ENCODE measurements around the gene MZT2B. TPM values are rescaled to one million over a fixed set of nuclear protein-coding genes. Genes with fewer than 3 reads are reported as not detected.
"Not testable (repeated sequence)": the region's sequence is repeated elsewhere in the genome, so short reads cannot be mapped to it uniquely, and the experiment has no call there.

MZT2B gene, protein sequence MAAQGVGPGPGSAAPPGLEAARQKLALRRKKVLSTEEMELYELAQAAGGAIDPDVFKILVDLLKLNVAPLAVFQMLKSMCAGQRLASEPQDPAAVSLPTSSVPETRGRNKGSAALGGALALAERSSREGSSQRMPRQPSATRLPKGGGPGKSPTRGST
- polyA plus RNA-seq (2012; rRNA removed), result 168 and 222 TPM in 2 replicates
- polyA plus RNA-seq (2012; cell fraction: cytosol; rRNA removed), result 121 and 155 TPM in 2 replicates
- 55.3 and 95.6 TPM in 2 replicates for polyA plus RNA-seq (2012; cell fraction: nucleus; rRNA removed)

DNA sequence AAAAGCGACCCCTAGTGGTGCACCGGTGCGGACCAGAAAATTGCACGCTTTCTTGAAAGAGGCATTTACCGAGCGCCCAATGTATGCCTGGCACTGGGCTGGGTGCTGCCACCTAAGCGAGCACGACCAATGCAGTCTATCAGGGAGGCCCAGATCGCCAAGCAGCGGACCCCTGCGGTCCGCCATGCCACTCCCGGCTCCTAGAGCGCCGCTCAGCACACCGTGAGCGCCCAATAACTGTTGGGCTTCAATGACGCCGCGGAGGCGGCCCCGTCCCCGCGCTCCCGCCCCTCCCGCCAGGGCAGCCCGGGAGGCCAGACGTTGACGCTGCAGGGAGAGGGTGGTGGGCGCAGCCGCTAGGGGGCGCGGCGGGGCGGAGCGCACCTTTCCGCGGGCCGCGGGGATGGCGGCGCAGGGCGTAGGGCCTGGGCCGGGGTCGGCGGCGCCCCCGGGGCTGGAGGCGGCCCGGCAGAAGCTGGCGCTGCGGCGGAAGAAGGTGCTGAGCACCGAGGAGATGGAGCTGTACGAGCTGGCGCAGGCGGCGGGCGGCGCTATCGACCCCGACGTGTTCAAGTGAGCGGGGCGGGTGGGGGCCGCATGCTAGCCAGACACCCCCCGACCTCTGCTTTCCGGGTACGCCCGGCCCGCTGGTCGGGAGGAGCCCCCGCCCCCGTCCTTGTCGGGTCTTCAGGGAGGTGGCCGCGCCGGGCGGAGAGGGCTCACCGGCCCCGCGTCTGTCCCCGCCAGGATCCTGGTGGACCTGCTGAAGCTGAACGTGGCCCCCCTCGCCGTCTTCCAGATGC, at the start of gene MZT2B:
Gene MZT2B (plus strand): TSS at position 383 of the 803 bp plus-strand sequence. CDS start 21 bp downstream, at position 404.
- peaks cover 0 to 25% of the 10 kb centered on the region in 2 experiments; a peak in 2 of 4 replicates for H3K4me1 ChIP-seq (ENCODE audit: control insufficient read depth in 1 of 2, insufficient read depth in 2 of 2, low read depth in 1 of 2, low read length in 1 of 2)
- H3K27me3 ChIP-seq (ENCODE audit: insufficient read depth); H3K9me3 ChIP-seq; H2AFZ ChIP-seq (ENCODE audit: low read depth); H4K20me1 ChIP-seq (ENCODE audit: insufficient read depth); H3K9me2 ChIP-seq; H3F3A ChIP-seq (replicated peaks; ENCODE audit: insufficient read depth); H3K36me3 ChIP-seq (replicated peaks in 1 of 2; ENCODE audit: control insufficient read depth in 1 of 2, insufficient read depth in 2 of 2, low read length in 1 of 2): not testable (repeated sequence)
- H3K27ac ChIP-seq (ENCODE audit: low read depth in 2 of 2, low read length in 1 of 2), result peak within 1 kb of the TSS; percentile 52 to 92
- POLR2A ChIA-PET, result interaction anchor here (0.8 to 2.4 kb wide), 6 partner anchors 25 to 252 kb away, joined by 3 to 14 read pairs (median 4); partner anchors contain the start of gene IMP4
- peak within 1 kb of the TSS; percentile 92 to 95 for H3K4me3 ChIP-seq (ENCODE audit: low read depth in 2 of 2, low read length in 1 of 2)
- DNase-seq, result peak; percentile 93
- WGBS (ENCODE audit: low lambda C conversion rate), result 0% methylated on average over 7 of the region's 86 CpGs
- H3K9ac ChIP-seq, result peak within 1 kb of the TSS; percentile 85
- CTCF ChIA-PET, result interaction anchor here (0.8 to 11.1 kb wide), 14 partner anchors 37 to 259 kb away, joined by 3 to 113 read pairs (median 4); partner anchors contain the start of genes CCDC74B and IMP4
- TF ChIP-seq, protein P1, sequence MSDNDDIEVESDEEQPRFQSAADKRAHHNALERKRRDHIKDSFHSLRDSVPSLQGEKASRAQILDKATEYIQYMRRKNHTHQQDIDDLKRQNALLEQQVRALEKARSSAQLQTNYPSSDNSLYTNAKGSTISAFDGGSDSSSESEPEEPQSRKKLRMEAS (IDR thresholded peaks at IDR 0.05; ENCODE audit: low read depth), result peak; percentile 54
- TF ChIP-seq POLR2AphosphoS5 (IDR thresholded peaks at IDR 0.05; ENCODE audit: low read depth, low read length) (peak; percentile 65; the same call in 1 of the 2 replicates), FOXJ3 (CRISPR knock-in tag; IDR thresholded peaks at IDR 0.05) (0 out of 2 replicates have a peak, but pooled peaks have one; percentile 29), TAF1 (IDR thresholded peaks at IDR 0.05; ENCODE audit: borderline replicate concordance, low read depth, low read length) (peak; percentile 35; the same call in 1 of the 2 replicates), SMC3 (IDR thresholded peaks at IDR 0.05; ENCODE audit: low read depth, low read length) (peak; percentile 62), RAD21 (IDR thresholded peaks at IDR 0.05; ENCODE audit: low read length) (peak; percentile 49), YY1 (IDR thresholded peaks at IDR 0.05; ENCODE audit: low read depth) (0 out of 2 replicates have a peak, but pooled peaks have one; percentile 61)
- TF ChIP-seq, protein P2, sequence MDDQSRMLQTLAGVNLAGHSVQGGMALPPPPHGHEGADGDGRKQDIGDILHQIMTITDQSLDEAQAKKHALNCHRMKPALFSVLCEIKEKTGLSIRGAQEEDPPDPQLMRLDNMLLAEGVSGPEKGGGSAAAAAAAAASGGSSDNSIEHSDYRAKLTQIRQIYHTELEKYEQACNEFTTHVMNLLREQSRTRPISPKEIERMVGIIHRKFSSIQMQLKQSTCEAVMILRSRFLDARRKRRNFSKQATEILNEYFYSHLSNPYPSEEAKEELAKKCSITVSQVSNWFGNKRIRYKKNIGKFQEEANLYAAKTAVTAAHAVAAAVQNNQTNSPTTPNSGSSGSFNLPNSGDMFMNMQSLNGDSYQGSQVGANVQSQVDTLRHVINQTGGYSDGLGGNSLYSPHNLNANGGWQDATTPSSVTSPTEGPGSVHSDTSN (IDR thresholded peaks at IDR 0.05), result 0 out of 2 replicates have a peak, but pooled peaks have one; percentile 11
- TF ChIP-seq, protein P3, sequence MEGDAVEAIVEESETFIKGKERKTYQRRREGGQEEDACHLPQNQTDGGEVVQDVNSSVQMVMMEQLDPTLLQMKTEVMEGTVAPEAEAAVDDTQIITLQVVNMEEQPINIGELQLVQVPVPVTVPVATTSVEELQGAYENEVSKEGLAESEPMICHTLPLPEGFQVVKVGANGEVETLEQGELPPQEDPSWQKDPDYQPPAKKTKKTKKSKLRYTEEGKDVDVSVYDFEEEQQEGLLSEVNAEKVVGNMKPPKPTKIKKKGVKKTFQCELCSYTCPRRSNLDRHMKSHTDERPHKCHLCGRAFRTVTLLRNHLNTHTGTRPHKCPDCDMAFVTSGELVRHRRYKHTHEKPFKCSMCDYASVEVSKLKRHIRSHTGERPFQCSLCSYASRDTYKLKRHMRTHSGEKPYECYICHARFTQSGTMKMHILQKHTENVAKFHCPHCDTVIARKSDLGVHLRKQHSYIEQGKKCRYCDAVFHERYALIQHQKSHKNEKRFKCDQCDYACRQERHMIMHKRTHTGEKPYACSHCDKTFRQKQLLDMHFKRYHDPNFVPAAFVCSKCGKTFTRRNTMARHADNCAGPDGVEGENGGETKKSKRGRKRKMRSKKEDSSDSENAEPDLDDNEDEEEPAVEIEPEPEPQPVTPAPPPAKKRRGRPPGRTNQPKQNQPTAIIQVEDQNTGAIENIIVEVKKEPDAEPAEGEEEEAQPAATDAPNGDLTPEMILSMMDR (IDR thresholded peaks at IDR 0.05), result peak; percentile 59
- H3K79me2 ChIP-seq (ENCODE audit: insufficient read depth), result peaks cover 68% of the 10 kb centered on the region
- H3K4me2 ChIP-seq, result peak within 1 kb of the TSS; percentile 88

Data from SK-N-SH (cell line).